ENCODE measurements around the gene NEGR1. TPM values are rescaled to one million over a fixed set of nuclear protein-coding genes. Genes with fewer than 3 reads are reported as not detected.

NEGR1 gene
- total RNA-seq, 4 donors from 2014 or later = 7.0 to 10.0 (median 8.1) TPM

- no peak for DNase-seq
- H3K27ac ChIP-seq = no peak overlapping the region
- H3K9me3 ChIP-seq = no peaks in the 10 kb centered on the region
- intact Hi-C loops (cut with DNase I; ENCODE audit: low total_unique reads) (no loop called here), in situ Hi-C loops (cut with MboI; ENCODE audit: low pct_ligation_motif_present in 1 of 4, low pct_unique_long_range_greater_than_20kb in 1 of 4, low sequenced_read_pairs in 3 of 4) (no loop called here)
- no peaks in the 10 kb centered on the region for H3K27me3 ChIP-seq
- H3K4me3 ChIP-seq = no peak overlapping the region
- no peak for TF ChIP-seq EP300 (IDR thresholded peaks at IDR 0.05; ENCODE audit: low read depth)
- TF ChIP-seq POLR2A (IDR thresholded peaks at IDR 0.05) = no peak
- no peak for TF ChIP-seq POLR2AphosphoS5 (IDR thresholded peaks at IDR 0.05)
- TF ChIP-seq CTCF (IDR thresholded peaks at IDR 0.05) = no peak
- H3K36me3 ChIP-seq = no peaks in the 10 kb centered on the region
- H3K4me1 ChIP-seq = no peaks in the 10 kb centered on the region
- WGBS, 2 donors (ENCODE audit: low coverage in 1 of 2) = 73 to 74% methylated on average over 2 of the region's 2 CpGs
These were observed 397.2 kb downstream of the NEGR1 start for GRCh38 chr1:71885171-71885570.

DNA sequence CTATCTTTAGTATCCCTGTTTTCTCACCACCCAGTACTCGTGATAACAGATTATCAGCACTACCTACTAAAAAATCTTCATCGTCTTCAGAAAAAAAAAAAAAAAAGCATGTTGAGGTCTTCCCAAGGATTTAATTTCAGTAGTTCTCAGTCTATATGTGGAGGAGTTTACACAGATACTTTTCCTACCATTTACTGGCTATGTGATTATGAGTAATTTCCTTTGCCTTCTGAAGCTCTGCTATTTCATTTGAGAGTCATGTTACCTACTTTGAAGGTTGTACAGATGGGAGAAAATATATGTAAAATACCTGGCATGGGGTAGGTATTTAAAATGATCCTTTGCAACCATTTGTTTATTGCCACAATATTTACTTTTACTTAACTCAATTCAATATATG lies 399.7 kb downstream of the NEGR1 start:
- H3K9me3 ChIP-seq = no peaks in the 10 kb centered on the region
- intact Hi-C loops (cut with DNase I; ENCODE audit: low total_unique reads) (no loop called here), in situ Hi-C loops (cut with MboI; ENCODE audit: low pct_ligation_motif_present in 1 of 4, low pct_unique_long_range_greater_than_20kb in 1 of 4, low sequenced_read_pairs in 3 of 4) (no loop called here)
- no peaks in the 10 kb centered on the region for H3K27me3 ChIP-seq
- no peak for DNase-seq
- WGBS, 2 donors (ENCODE audit: low coverage in 1 of 2) = 67 to 68% methylated on average over 2 of the region's 2 CpGs
- H3K4me1 ChIP-seq = no peaks in the 10 kb centered on the region
- no peak overlapping the region for H3K4me3 ChIP-seq
- no peaks in the 10 kb centered on the region for H3K36me3 ChIP-seq
- no peak for TF ChIP-seq POLR2A (IDR thresholded peaks at IDR 0.05)
- TF ChIP-seq EP300 (IDR thresholded peaks at IDR 0.05; ENCODE audit: low read depth) = no peak
- TF ChIP-seq CTCF (IDR thresholded peaks at IDR 0.05) = no peak
- no peak for TF ChIP-seq POLR2AphosphoS5 (IDR thresholded peaks at IDR 0.05)
- no peak overlapping the region for H3K27ac ChIP-seq

DNA sequence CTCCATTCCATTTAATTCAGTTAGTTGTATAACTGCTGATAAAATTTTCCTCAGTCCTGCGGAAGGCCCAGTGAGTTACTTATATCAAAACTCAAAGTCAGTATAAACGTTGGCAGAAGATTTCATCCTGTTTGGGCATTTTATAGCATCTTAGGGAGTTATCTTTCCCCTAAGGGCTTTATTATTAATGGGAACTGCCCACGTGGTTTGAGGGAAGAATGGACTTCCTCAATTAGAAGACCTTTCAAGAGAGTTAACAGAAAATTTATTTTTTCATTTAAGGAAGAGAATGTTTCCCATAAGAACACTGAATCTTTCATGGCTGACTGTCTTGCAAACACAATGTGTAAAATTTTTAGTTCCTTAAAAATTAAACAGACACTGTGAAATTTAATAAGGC lies 400.1 kb downstream of the NEGR1 start:
- Histone ChIP-seq H3K4me3 (no peak overlapping the region), H3K27me3 (no peaks in the 10 kb centered on the region), H3K4me1 (no peaks in the 10 kb centered on the region), H3K9me3 (no peaks in the 10 kb centered on the region), H3K27ac (no peak overlapping the region), H3K36me3 (no peaks in the 10 kb centered on the region)
- intact Hi-C loops (cut with DNase I; ENCODE audit: low total_unique reads) (no loop called here), in situ Hi-C loops (cut with MboI; ENCODE audit: low pct_ligation_motif_present in 1 of 4, low pct_unique_long_range_greater_than_20kb in 1 of 4, low sequenced_read_pairs in 3 of 4) (no loop called here)
- no peak for DNase-seq
- 43 to 55% methylated on average over 3 of the region's 3 CpGs for WGBS, 2 donors (ENCODE audit: low coverage in 1 of 2)
- TF ChIP-seq POLR2AphosphoS5 (IDR thresholded peaks at IDR 0.05) (no peak), POLR2A (IDR thresholded peaks at IDR 0.05) (no peak), CTCF (IDR thresholded peaks at IDR 0.05) (no peak), EP300 (IDR thresholded peaks at IDR 0.05; ENCODE audit: low read depth) (no peak)

GRCh38 chr1:71881611-71882010 lies 400.7 kb downstream of the NEGR1 start:
- in situ Hi-C loops (cut with MboI; ENCODE audit: low pct_ligation_motif_present in 1 of 4, low pct_unique_long_range_greater_than_20kb in 1 of 4, low sequenced_read_pairs in 3 of 4) (no loop called here), intact Hi-C loops (cut with DNase I; ENCODE audit: low total_unique reads) (no loop called here)
- no peak overlapping the region for H3K4me3 ChIP-seq
- TF ChIP-seq POLR2A (IDR thresholded peaks at IDR 0.05) = no peak
- TF ChIP-seq EP300 (IDR thresholded peaks at IDR 0.05; ENCODE audit: low read depth) = no peak
- no peak for TF ChIP-seq CTCF (IDR thresholded peaks at IDR 0.05)
- no peak for TF ChIP-seq POLR2AphosphoS5 (IDR thresholded peaks at IDR 0.05)
- DNase-seq = no peak
- H3K27ac ChIP-seq = no peak overlapping the region
- H3K36me3 ChIP-seq = no peaks in the 10 kb centered on the region
- H3K4me1 ChIP-seq = no peaks in the 10 kb centered on the region
- H3K27me3 ChIP-seq = no peaks in the 10 kb centered on the region
- no peaks in the 10 kb centered on the region for H3K9me3 ChIP-seq

All from transverse colon (tissue), 4 donors.